Ishikawa (cell line): ENCODE data around the gene TMEM17.

Experiments used
- CEBPB ChIP-seq: IDR thresholded peaks from 2 replicates; pipeline ENCODE4 v1.6.1; 2012
- CREB1 ChIP-seq: IDR thresholded peaks from 2 replicates; pipeline ENCODE4 v1.6.1; 2012; ENCODE audit warnings: low read depth
- EGR1 ChIP-seq: IDR thresholded peaks from 2 replicates; pipeline ENCODE4 v1.6.1; 2012
- EP300 ChIP-seq: IDR thresholded peaks from 2 replicates; pipeline ENCODE4 v1.6.1; 2012; ENCODE audit warnings: borderline replicate concordance
- FOXM1 ChIP-seq: IDR thresholded peaks from 2 replicates; pipeline ENCODE4 v1.6.1; 2012; ENCODE audit warnings: low read depth, borderline replicate concordance
- MAX ChIP-seq: IDR thresholded peaks from 2 replicates; pipeline ENCODE4 v1.6.1; 2012
- NFIC ChIP-seq: IDR thresholded peaks from 2 replicates; pipeline ENCODE4 v1.6.1; 2012
- RAD21 ChIP-seq: IDR thresholded peaks from 2 replicates; pipeline ENCODE4 v1.6.1; 2012; ENCODE audit warnings: low read depth
- REST ChIP-seq: IDR thresholded peaks from 2 replicates; pipeline ENCODE4 v1.6.1; 2012; ENCODE audit warnings: low read depth, mild to moderate bottlenecking
- TAF1 ChIP-seq: IDR thresholded peaks from 2 replicates; pipeline ENCODE4 v1.6.1; 2012; ENCODE audit warnings: low read depth, mild to moderate bottlenecking
- TCF12 ChIP-seq: IDR thresholded peaks from 2 replicates; pipeline ENCODE4 v1.6.1; 2012; ENCODE audit warnings: low read depth
- TEAD4 ChIP-seq: IDR thresholded peaks from 2 replicates; pipeline ENCODE4 v1.6.1; 2012
- USF1 ChIP-seq: IDR thresholded peaks from 2 replicates; pipeline ENCODE4 v1.6.1; 2012
- YY1 ChIP-seq: IDR thresholded peaks from 2 replicates; pipeline ENCODE4 v1.6.1; 2012; ENCODE audit warnings: low read depth
- ZBTB7A ChIP-seq: IDR thresholded peaks from 2 replicates; pipeline ENCODE4 v1.6.1; 2012; ENCODE audit warnings: low read depth

TMEM17 gene

DNA sequence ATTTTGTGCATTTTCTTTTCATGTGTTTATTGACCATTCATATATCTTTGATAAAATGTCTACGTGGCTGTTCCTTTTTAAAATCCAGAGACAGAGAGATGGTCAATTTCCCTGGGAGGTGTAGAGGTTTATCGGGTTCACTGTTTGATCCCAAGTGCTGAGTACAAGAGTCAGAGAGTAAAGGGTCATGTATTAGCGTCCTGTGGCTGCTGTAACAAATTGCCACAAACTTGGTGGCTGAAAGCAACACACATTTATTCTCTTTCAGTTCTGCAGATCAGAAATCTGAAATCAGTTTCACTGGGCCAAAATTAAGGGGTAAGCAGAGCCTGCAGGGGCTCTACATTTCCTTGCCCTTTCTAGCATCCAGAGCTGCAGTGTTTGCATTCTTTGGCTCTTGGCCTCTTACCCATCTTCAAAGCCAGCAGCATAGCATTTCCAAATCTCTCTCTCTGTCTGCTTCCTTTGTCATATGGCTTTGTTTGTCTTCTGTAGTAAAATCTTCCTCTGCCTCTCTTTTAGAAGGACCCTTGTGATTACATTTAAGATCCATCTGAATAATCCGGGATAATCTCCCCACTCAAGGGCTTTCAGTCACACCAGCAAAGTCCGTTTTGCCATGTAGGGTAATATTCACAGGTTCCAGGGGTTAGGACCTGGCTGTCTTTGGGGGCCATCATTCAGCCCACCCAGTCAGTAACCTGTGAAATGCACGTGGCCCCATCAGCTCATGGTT is 49.9 kb downstream of the TMEM17 start:
- no peak for TF ChIP-seq FOXM1
- TF ChIP-seq RAD21: no peak
- no peak for TF ChIP-seq YY1
- TF ChIP-seq ZBTB7A: no peak
- no peak for TF ChIP-seq USF1
- TF ChIP-seq CEBPB: no peak
- TF ChIP-seq MAX: no peak
- no peak for TF ChIP-seq TEAD4
- TF ChIP-seq TCF12: no peak
- no peak for TF ChIP-seq TAF1
- no peak for TF ChIP-seq EP300
- no peak for TF ChIP-seq REST
- TF ChIP-seq CREB1: no peak
- no peak for TF ChIP-seq NFIC

- TF ChIP-seq EGR1 (no peak), CEBPB (no peak), TEAD4 (no peak), NFIC (no peak), EP300 (no peak), TCF12 (no peak), TAF1 (no peak), ZBTB7A (no peak)
Observed at GRCh38 chr2:62453955-62454354, 52.0 kb downstream of the TMEM17 start.

DNA sequence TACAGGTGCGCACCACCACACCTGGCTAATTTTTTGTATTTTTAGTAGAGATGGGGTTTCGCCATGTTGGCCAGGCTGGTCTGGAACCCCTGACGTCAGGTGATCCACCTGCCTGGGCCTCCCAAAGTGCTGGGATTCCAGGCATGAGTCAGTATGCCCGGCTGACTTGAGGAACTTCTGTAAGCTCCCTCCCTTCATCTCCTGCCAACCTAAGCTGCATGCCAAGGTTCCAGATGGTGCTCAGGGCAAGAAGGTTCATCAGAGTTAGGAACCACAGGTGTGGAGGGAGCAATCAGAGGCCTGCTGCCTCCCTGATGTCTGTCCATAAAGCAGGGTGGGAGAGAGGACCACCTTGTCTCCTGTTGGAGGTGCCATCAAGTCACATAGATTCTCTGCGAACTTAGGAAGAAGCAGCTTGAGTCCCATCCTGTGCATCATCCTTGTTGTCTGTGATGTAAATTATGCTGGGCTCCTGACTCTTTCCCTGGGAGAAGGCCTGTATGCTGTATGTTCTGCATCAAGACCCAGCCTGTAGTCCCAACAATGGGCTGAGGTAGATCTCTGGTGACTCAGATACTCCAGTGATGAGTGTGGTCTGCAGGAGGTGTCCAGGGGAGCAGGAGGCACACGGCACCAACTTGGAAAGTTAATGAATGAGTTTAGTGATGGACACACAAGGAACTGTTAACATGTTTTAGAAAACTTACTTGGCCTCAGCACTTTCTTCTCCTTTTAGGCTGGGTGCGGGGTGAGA is 53.1 kb downstream of the TMEM17 start:
- TF ChIP-seq ZBTB7A: no peak
- no peak for TF ChIP-seq MAX
- TF ChIP-seq TAF1: no peak
- no peak for TF ChIP-seq CREB1
- TF ChIP-seq TCF12: no peak
- TF ChIP-seq YY1: no peak
- no peak for TF ChIP-seq NFIC
- TF ChIP-seq REST: no peak
- TF ChIP-seq TEAD4: no peak
- TF ChIP-seq CEBPB: no peak
- TF ChIP-seq EP300: no peak
- TF ChIP-seq FOXM1: no peak
- TF ChIP-seq EGR1: no peak
- no peak for TF ChIP-seq USF1
- no peak for TF ChIP-seq RAD21

DNA sequence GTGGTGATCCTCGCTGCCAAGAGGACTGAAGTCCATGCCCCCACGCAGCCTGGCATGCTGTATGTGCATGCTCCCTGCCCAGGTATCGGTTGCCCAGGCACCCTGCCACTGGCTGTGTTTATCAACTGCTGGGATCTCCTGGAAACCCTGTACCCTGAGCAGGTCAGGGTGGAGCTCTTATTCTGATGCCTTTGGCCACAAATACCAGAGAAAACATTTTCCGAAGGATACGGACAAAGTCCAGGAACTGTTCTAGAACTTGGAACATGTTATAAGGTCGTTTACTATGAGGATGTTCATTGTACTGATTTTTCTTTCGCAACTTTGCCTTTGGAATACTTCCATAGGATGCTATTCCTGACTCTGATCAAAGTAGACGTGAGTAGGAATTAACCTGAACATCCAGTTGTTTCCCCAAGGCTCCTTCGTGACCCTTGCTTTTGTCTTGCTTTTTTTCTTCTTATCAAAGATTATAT is 55.2 kb downstream of the TMEM17 start:
- no peak for TF ChIP-seq CREB1
- no peak for TF ChIP-seq EP300
- no peak for TF ChIP-seq NFIC
- TF ChIP-seq USF1: no peak
- no peak for TF ChIP-seq TEAD4
- TF ChIP-seq RAD21: no peak
- no peak for TF ChIP-seq TCF12
- no peak for TF ChIP-seq YY1
- no peak for TF ChIP-seq MAX
- no peak for TF ChIP-seq ZBTB7A
- no peak for TF ChIP-seq EGR1
